Endothelial cell (in vitro differentiated cells): ENCODE data around the gene TSPAN9. TPM values are rescaled to one million over a fixed set of nuclear protein-coding genes. Genes with fewer than 3 reads are reported as not detected.

Experiments
- DNase-seq: peaks from one replicate; pipeline ENCODE4 v3.0.0; 2021; ENCODE audit warnings: low spot score
- H3K27ac Mint-ChIP-seq: one replicate; pipeline ENCODE4 v1.8.0; 2021; ENCODE audit warnings: mixed read lengths, inconsistent platforms; ENCODE audit not compliant: unreplicated experiment
- H3K27me3 Mint-ChIP-seq: one replicate; pipeline ENCODE4 v1.8.0; 2021; ENCODE audit warnings: mild to moderate bottlenecking, moderate library complexity, mixed read lengths, inconsistent platforms; ENCODE audit not compliant: unreplicated experiment
- H3K36me3 Mint-ChIP-seq: one replicate; pipeline ENCODE4 v1.8.0; 2021; ENCODE audit warnings: mild to moderate bottlenecking, low read depth, mixed read lengths, inconsistent platforms; ENCODE audit not compliant: unreplicated experiment
- H3K4me1 Mint-ChIP-seq: one replicate; pipeline ENCODE4 v1.8.0; 2021; ENCODE audit warnings: mild to moderate bottlenecking, mixed read lengths, inconsistent platforms; ENCODE audit not compliant: unreplicated experiment
- H3K4me3 Mint-ChIP-seq: one replicate; pipeline ENCODE4 v1.8.0; 2021; ENCODE audit warnings: mild to moderate bottlenecking, mixed read lengths, inconsistent platforms; ENCODE audit not compliant: unreplicated experiment
- H3K9me3 Mint-ChIP-seq: one replicate; pipeline ENCODE4 v1.8.0; 2021; ENCODE audit warnings: mixed read lengths, inconsistent platforms; ENCODE audit not compliant: unreplicated experiment
- CTCF ChIP-seq: fragments of 200-600 bp; sonication (generic); IDR thresholded peaks from one replicate; pipeline ENCODE4 v1.5.0; 2021; ENCODE audit warnings: antibody characterized with exemption; ENCODE audit not compliant: unreplicated experiment
- total RNA-seq: library from RNA; stranded (reverse); fragmentation: NEBNext Ultra II Directional; extraction: Animal tissue kit (Norgen Biotek cat#: 25700); gene quantifications from one replicate; pipeline ENCODE4 v1.2.1, GENCODE V29; 2021; ENCODE audit not compliant: unreplicated experiment

The TSPAN9 gene
- total RNA-seq, 1 donor from 2014 or later = 116 TPM

GRCh38 chr12:3149515-3150307, 72.5 kb downstream of the TSPAN9 start:
- no peak for TF ChIP-seq CTCF
- no peak for DNase-seq
- peaks cover 73% of the 10 kb centered on the region for H3K4me1 Mint-ChIP-seq
- H3K9me3 Mint-ChIP-seq = no peaks in the 10 kb centered on the region
- peak overlapping the region; percentile 65 for H3K27ac Mint-ChIP-seq
- H3K4me3 Mint-ChIP-seq = no peak overlapping the region
- peaks cover 8% of the 10 kb centered on the region for H3K27me3 Mint-ChIP-seq
- peaks cover 30% of the 10 kb centered on the region for H3K36me3 Mint-ChIP-seq

GRCh38 chr12:3150308-3150670, 73.1 kb downstream of the TSPAN9 start:
- H3K27me3 Mint-ChIP-seq = peaks cover 8% of the 10 kb centered on the region
- no peaks in the 10 kb centered on the region for H3K9me3 Mint-ChIP-seq
- DNase-seq = no peak
- TF ChIP-seq CTCF = no peak
- peaks cover 77% of the 10 kb centered on the region for H3K4me1 Mint-ChIP-seq
- peaks cover 28% of the 10 kb centered on the region for H3K36me3 Mint-ChIP-seq
- no peak overlapping the region for H3K4me3 Mint-ChIP-seq
- peak overlapping the region; percentile 65 for H3K27ac Mint-ChIP-seq

- peaks cover 8% of the 10 kb centered on the region for H3K27me3 Mint-ChIP-seq
- H3K27ac Mint-ChIP-seq = peak overlapping the region; percentile 75
- DNase-seq = no peak
- TF ChIP-seq CTCF = no peak
- peaks cover 24% of the 10 kb centered on the region for H3K36me3 Mint-ChIP-seq
- no peaks in the 10 kb centered on the region for H3K9me3 Mint-ChIP-seq
- peak overlapping the region; percentile 47 for H3K4me3 Mint-ChIP-seq
- peaks cover 79% of the 10 kb centered on the region for H3K4me1 Mint-ChIP-seq
Observed at GRCh38 chr12:3150931-3151835, 74.0 kb downstream of the TSPAN9 start.

GRCh38 chr12:3152011-3152511, 74.9 kb downstream of the TSPAN9 start:
- DNase-seq = peak; percentile 33
- Mint-ChIP-seq H3K27ac (peak overlapping the region; percentile 75), H3K36me3 (peaks cover 17% of the 10 kb centered on the region), H3K4me3 (no peak overlapping the region), H3K4me1 (peaks cover 72% of the 10 kb centered on the region), H3K27me3 (peaks cover 5% of the 10 kb centered on the region), H3K9me3 (no peaks in the 10 kb centered on the region)
- no peak for TF ChIP-seq CTCF
